ENCODE results near the gene CYSRT1.

GRCh38 chr9:137241490-137242268 lies 16.7 kb downstream of the CYSRT1 start:
- TF ChIP-seq CTCF (IDR thresholded peaks at IDR 0.05) (no peak), EZH2 (IDR thresholded peaks at IDR 0.05; ENCODE audit: borderline replicate concordance, insufficient read depth, low read depth, low read length, poor library complexity, severe bottlenecking) (no peak)
